Left cardiac atrium (tissue), 4 donors: ENCODE measurements around the gene TAF12. TPM values are rescaled to one million over a fixed set of nuclear protein-coding genes. Genes with fewer than 3 reads are reported as not detected.
"Not testable (repeated sequence)": the region's sequence is repeated elsewhere in the genome, so short reads cannot be mapped to it uniquely, and the experiment has no call there.

Source experiments
- ATAC-seq, 2 donors: fragments of 200-7000 bp; cut with Tn5 transposase; one replicate each; pipeline ENCODE4 v1.9.1; 2020; ENCODE audit warnings: mild to moderate bottlenecking in 2 of 2, moderate library complexity in 2 of 2
- DNase-seq: peaks from one replicate; pipeline ENCODE4 v3.0.0-alpha.2; 2020
- intact Hi-C, 2 donors: fragments of 100-400 bp; cut with DNase I; formaldehyde crosslinking; loops; one replicate each; pipeline versions ENCODE4 v1.14.1 to v1.15.1; 2022 to 2023
- total RNA-seq, 2 donors: library from RNA; stranded (reverse); fragmentation: NEBNext Ultra II Directional; extraction: Animal tissue kit (Norgen Biotek cat#: 25700); gene quantifications; one replicate each; pipeline ENCODE4 v1.2.1, GENCODE V29; 2021
- donor health status: DM: no; HTN: yes; CAD: no.
- donor health status: DM: no; HTN: yes; CAD: no; lungs with severe emphysema.
- donor health status: DM: yes; HTN: yes; CAD: no.
- donor health status: Dilated cardiomyopathy.

The TAF12 gene
- total RNA-seq, 2 donors from 2014 or later: 15.6 to 19.1 TPM

DNA sequence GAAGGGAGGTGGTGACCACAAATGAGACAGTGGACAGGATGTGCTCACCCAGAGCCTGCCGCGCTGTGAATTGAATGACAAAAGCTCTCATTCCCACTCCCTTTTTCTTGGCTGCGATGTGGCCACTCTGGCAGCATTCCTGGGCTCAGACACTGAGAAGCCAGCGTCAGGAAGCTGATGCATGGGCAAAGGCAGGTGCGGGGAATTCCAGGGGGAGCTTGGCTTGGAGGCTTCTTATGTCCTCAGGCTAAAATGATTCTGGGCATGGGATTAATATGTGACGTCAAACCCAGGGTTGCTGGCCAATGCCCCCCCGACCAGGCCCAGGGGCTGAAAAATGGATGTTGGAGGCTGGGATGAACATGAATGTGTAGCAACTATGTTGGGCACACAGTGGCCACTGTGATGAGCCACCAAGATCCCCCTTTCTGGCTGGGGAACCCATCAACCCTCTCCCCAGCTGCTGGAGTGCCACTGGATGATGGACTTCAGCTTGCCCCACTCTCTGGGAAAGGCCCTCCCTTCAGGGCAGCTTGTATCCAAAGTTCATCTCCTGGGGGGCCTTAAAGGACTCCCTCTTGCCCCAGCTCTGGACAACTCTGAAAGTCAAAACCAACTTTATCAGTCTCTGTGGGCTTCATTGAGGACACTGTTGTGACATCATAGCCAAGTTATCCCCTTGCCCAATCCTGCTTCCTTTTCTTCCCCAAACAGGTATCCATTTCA is 48.0 kb downstream of the TAF12 start:
- ATAC-seq, intact Hi-C loops, DNase-seq: not testable (repeated sequence)

DNA sequence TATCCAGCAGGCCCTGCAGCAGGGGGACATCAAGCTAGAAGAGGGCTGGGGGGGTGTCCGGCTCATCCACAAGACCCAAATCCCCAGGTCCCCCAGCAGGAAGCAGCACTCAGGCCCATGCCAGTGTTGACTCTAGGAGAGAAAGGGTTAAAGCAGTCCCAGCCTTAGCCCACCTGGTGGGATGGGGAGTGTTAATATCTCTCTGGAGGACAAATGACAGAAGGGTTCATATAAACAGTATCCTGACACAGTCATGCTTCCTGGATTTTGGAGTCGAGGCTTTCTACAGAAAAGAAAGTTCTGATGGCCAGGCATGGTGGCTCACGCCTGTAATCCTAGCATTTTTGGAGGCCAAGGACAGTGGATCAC is 48.9 kb downstream of the TAF12 start:
- DNase-seq, ATAC-seq, intact Hi-C loops: not testable (repeated sequence)

- intact Hi-C loops: no loop called here
- DNase-seq (no peak), ATAC-seq (peak; percentile 81)
Observed at GRCh38 chr1:28592321-28593071, 50.4 kb downstream of the TAF12 start.

DNA sequence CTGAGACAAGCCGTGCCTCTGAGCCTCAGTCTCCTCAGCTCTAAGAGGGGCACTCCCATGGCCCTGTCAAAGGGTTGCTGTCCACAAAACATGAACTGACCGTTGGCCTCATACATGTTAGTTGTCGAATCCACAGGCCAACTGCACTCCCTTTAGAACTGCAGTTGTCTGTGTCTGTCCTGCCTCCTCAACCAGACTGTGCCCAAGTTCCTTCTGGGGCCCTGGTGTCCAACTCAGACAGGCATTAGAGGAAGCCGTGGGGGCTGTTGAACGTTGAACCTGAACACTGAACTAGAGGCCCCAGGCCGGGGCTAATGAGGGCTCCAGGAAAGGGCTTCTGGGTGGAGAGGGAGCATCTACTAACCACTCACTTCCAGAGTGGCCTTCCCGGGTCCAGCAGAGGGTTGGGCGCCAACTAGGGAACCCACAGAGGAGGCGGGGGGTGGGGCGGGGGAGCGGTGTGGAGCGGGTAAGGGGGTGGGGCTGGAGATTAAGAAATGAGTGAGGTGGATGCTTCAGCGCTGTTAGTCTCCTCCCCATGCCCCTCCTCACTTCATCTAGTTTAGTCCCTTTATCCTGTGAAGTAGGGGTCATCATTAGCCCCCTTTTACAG is 51.1 kb downstream of the TAF12 start, which contains the start of gene RAB42:
Gene RAB42, plus strand, starts transcription at position 558 of the 613 bp plus-strand sequence. CDS start 247 bp downstream, outside the sequence.
- peak; percentile 60 for DNase-seq
- intact Hi-C loops: no loop called here
- peak; percentile 75 to 83 for ATAC-seq

GRCh38 chr1:28586585-28587391 is 56.1 kb downstream of the TAF12 start:
- ATAC-seq, intact Hi-C loops, DNase-seq: not testable (repeated sequence)

DNA sequence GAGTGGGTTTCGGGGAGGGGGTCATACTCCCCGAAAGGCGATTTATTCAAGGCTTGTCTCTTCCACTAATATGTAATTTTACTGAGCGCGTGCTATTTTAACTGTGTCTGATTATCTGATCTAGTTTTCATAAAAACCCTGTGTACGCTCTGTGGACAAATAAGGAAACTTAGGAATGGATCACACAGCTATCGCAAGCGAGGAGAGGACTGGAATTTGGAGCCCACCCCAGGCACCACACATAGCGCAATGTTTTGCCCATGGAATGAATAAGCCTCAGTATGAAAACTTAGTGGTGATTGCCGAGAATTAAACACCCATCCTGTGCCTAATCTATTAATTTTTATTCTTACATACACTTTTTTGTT is 60.6 kb downstream of the TAF12 start:
- intact Hi-C loops: no loop called here
- ATAC-seq (peak; percentile 12 to 20), DNase-seq (no peak)

- DNase-seq (peak; percentile 97), ATAC-seq (peak; percentile 99)
- intact Hi-C loops: no loop called here
Observed at GRCh38 chr1:28581531-28582247, 61.2 kb downstream of the TAF12 start.

- intact Hi-C loops: no loop called here
- DNase-seq (no peak), ATAC-seq (peak; percentile 27 to 45)
Observed at GRCh38 chr1:28580722-28581530, 61.9 kb downstream of the TAF12 start.

DNA sequence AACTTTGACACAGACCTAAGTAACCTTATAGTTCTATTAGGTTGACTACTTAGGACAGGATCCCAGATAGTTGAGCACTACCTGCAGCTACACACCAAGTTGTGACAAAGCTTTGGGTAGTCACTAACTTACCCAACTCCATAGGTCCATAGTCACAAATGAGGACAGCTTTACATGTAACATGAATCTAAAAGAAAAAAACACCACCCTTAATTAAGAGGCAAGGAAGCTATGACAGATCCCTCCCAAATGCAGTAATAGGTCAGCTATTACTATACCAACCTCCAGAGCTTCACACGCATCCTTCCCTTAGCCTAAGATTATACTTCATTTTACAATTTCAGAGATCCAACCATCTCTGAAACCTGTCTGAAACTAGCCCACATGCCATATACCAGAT is 63.5 kb downstream of the TAF12 start:
- intact Hi-C loops: no loop called here
- ATAC-seq (no peak), DNase-seq (no peak)

GRCh38 chr1:28578696-28579218 is 64.1 kb downstream of the TAF12 start:
- ATAC-seq (no peak), DNase-seq (no peak)
- intact Hi-C loops: no loop called here

GRCh38 chr1:28577738-28578536 is 64.9 kb downstream of the TAF12 start:
- ATAC-seq: no peak
- intact Hi-C loops: no loop called here
- no peak for DNase-seq

- no peak for DNase-seq
- intact Hi-C loops: no loop called here
- ATAC-seq: no peak
Observed at GRCh38 chr1:28577052-28577678, 65.7 kb downstream of the TAF12 start.

DNA sequence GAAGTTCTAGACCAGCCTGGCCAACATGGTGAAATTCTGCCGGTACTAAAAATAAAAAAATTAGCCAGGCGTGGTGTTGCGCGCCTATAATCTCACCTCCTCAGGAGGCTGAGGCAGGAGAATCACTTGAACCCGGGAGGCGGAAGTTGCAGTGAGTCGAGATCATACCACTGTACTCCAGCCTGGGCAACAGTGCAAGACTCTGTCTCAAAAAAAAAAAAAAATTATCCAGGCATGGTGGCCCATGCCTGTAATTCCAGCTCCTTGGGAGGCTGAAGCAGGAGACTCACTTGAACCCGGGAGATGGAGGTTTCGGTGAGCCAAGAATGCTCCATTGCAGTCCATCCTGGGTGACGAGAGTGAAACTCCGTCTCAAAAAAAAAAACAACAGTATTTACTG is 69.3 kb downstream of the TAF12 start:
- intact Hi-C loops: no loop called here
- DNase-seq (no peak), ATAC-seq (no peak)

DNA sequence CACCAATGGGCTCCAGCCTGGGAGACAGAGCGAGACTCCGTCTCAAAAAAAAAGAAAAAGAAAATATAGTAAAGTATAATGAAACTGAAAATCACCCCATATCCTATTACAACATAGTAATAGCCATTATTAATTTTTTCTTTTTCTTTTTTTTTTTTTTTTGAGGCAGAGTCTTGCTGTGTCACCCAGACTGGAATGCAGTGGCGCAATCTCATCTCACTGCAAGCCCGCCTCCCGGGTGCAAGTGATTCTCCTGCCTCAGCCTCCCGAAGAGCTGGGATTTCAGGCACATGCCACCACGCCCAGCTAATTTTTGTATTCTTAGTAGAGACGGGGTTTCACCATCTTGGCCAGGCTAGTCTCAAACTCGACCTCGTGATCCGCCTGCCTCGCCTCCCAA is 70.0 kb downstream of the TAF12 start:
- intact Hi-C loops, DNase-seq, ATAC-seq: not testable (repeated sequence)

DNA sequence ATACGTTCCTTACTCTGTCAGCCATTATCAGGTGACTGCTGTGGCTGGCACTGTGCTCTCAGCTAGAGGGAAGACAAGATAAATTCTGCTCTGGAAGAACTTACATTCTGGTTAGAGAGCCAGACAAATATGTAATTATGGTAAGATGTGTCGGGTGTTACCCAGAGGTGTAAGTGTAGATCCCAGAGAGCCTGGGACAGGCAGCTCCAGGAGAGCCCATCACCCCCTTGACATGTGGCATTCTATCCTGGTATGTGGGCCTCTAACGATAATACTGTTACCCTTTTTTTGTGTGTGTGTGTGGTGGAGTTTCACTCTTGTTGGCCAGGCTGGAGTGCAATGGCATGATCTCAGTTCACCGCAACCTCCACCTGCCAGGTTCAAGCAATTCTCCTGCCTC is 71.0 kb downstream of the TAF12 start:
- intact Hi-C loops: no loop called here
- DNase-seq: no peak
- ATAC-seq: no peak

DNA sequence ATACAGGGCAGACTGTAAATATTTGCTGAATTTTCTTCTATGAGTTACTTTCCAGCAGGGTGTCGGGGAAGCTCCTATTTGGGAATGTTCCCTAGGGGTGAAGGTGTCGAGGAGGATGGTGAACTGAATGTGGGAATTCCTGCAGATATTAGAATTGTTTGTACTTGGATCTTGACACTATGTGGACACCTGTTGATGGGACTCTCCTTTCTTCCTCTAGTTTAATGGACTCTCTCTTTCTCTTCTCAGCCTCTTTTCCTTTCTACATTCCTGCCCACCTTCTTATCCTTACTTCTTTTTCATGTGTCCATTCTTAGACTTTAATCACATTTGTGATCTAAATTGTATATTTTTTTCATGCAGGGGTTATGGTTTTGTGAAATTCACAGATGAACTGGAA is 75.9 kb downstream of the TAF12 start:
- DNase-seq: no peak
- ATAC-seq: no peak
- intact Hi-C loops: no loop called here
